ENCODE results near the gene TTC9C.

Gene TTC9C

DNA sequence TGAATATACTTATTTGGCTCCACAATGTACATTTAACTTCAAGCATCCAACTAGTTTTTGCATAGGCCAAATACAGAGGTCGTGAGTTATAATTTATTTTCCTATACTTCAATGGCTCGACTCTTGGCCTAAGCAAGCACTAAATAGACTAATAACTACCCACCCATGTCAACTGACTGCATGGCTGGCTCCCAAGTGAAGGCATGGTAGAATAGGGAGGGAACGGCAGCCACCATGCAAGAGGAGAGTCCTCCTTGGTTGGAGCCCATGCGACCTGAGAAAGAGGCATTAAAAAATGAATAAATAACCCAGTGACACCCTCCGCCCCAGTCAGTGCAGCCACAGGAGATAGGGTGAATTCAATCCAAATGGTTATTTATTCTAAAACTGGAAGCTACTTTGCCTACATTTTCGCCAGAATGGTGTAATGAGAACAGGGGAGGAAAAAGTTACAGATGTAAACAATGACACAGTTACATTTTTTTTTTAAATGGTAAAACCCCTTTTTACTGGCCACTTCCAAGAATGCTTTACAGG, 15.9 kb upstream of the TTC9C start:
- TF ChIP-seq, protein P1, sequence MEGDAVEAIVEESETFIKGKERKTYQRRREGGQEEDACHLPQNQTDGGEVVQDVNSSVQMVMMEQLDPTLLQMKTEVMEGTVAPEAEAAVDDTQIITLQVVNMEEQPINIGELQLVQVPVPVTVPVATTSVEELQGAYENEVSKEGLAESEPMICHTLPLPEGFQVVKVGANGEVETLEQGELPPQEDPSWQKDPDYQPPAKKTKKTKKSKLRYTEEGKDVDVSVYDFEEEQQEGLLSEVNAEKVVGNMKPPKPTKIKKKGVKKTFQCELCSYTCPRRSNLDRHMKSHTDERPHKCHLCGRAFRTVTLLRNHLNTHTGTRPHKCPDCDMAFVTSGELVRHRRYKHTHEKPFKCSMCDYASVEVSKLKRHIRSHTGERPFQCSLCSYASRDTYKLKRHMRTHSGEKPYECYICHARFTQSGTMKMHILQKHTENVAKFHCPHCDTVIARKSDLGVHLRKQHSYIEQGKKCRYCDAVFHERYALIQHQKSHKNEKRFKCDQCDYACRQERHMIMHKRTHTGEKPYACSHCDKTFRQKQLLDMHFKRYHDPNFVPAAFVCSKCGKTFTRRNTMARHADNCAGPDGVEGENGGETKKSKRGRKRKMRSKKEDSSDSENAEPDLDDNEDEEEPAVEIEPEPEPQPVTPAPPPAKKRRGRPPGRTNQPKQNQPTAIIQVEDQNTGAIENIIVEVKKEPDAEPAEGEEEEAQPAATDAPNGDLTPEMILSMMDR (conservative IDR thresholded peaks at IDR 0.05; ENCODE audit: low read depth, low read length) = no peak
- no peak for DNase-seq (ENCODE audit: low read depth)
- no peak overlapping the region for H3K4me3 ChIP-seq (ENCODE audit: low read length)

DNA sequence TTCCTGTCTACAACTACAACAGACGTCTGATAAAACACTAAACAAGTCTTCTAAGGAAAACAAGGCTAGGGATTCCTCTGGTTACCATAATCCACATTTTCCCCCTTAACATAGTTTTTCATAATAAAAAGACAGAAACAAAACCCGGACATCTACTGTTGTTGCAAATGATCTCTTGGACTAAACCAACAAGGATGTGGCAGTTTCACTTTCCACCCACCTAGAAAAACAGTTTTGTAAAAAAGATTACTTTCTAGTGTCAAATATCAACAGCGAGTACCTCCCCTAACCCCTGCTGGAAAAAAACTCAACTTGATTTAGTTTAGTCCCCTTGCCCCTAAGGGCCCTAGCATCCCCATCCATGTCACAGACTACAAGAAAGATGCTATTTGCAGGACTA, 15.4 kb upstream of the TTC9C start:
- no peak for DNase-seq (ENCODE audit: low read depth)
- H3K4me3 ChIP-seq (ENCODE audit: low read length) = no peak overlapping the region
- TF ChIP-seq, protein P1 (conservative IDR thresholded peaks at IDR 0.05; ENCODE audit: low read depth, low read length) = no peak

DNA sequence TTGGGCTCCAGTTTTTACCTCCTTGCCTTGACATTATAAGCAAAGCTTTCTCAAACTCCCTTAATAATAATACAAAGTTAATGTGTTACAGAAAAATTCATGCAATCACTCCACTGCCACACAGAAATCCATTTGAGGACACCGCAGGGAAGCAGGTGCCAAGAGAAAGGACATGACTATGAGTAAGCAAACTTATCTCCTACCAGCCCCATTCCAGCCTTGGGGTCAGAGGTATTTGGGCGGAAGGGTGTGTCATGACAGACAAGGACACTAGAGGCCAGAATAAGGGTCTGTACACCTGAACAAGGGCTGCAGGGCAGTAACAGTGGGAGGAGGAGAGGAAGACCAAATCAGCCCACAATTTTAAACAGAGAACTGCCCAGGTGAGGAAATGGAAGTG, 14.9 kb upstream of the TTC9C start:
- H3K4me3 ChIP-seq (ENCODE audit: low read length) = no peak overlapping the region
- TF ChIP-seq, protein P1 (conservative IDR thresholded peaks at IDR 0.05; ENCODE audit: low read depth, low read length) = no peak
- DNase-seq (ENCODE audit: low read depth) = no peak

DNA sequence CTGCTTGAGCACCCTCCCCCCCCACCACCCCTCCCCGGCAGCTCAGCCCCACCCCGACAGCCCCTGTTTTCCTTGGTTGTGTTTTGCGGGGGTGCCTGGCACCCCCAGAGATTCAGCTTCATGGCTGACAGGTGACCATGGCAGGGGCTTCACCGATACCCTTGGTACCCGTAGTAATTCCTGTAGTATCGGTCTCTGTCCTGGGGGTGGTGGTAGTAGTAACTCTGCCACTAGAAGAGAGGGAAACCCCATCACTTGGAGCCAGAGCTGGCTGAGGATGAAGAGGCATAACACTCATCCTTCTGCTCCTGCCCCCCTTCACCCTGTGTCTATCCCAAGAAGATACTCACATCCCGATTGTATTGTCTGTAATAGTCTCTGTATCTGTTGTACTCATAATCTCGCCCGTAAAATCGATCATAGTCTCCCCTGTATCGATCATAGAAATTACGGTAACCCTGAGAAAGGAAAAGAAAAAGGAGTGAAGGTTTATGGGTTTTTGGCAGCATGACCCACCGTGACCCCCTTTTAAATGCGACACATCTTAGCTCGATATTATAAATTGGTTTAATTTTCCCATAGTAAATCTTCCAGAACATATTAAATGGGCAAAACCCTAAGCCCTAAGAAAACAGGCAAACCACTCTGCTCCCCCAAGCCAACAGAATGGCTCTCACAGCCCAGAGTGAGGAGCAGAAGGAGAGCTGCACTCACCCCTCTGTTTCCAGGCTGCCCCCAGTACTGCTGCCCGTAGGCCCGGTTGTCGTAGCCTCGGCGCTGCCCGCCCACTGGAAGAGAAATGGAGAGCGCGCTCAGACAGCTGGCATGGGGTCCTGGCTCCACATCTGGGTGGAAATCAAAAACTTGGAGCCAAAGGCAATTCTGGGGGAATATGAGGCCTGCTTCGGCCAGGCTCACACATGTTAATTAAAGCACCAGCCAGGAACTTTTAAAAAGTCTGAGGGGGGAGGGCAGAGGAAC, 12.8 kb upstream of the TTC9C start:
- TF ChIP-seq, protein P1 (conservative IDR thresholded peaks at IDR 0.05; ENCODE audit: low read depth, low read length) = no peak
- no peak for DNase-seq (ENCODE audit: low read depth)
- no peak overlapping the region for H3K4me3 ChIP-seq (ENCODE audit: low read length)

DNA sequence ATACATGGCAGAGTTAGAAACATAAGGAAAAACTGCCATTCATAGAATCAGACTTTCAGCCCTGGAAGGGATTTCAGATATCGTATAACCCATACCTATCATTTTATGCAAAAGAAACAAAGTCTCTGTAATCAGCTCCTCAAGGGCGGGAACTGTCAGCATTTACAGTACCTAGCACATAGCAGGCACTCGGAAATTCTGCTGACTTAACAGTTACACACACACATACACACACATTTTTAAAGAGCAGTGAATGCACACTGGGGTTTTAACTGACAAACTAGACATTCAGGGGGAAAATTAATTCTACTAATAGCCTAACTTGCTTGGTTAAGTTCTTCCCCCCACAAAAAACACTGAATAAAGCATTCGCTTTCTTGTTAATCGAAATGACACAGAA, 12.1 kb upstream of the TTC9C start:
- TF ChIP-seq, protein P1 (conservative IDR thresholded peaks at IDR 0.05; ENCODE audit: low read depth, low read length) = no peak
- no peak overlapping the region for H3K4me3 ChIP-seq (ENCODE audit: low read length)
- DNase-seq (ENCODE audit: low read depth) = no peak

DNA sequence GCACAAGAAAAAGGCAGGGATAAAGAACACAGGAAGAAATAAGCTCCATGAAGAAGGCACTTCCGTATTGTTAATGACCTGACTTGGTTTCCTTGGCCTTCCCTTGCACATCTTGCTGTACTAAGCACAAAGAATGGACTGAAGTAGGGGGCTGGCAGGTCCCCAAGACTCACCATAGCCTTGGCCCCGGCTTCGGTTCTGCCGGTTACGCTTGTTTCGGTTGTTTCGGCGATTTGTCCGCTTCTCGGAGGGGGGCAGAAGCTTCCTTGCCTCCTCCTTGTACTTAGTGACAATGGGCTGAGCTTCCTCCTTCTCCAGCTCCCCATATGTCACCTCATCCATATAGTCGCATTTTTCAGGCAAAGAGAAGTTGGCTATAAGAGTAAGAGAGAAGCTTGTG, 11.5 kb upstream of the TTC9C start:
- no peak for DNase-seq (ENCODE audit: low read depth)
- TF ChIP-seq, protein P1 (conservative IDR thresholded peaks at IDR 0.05; ENCODE audit: low read depth, low read length) = no peak

More for the DNA sequence above, 11.5 kb upstream of the TTC9C start:
- H3K4me3 ChIP-seq (ENCODE audit: low read length) = no peak overlapping the region

All from retinal pigment epithelial cell (primary cell).